B cell (primary cell): ENCODE data around the gene ZNF771. TPM values are rescaled to one million over a fixed set of nuclear protein-coding genes. Genes with fewer than 3 reads are reported as not detected.

Experiments used
- ATAC-seq: fragments of 200-7000 bp; cut with Tn5 transposase; one replicate; pipeline ENCODE4 v1.10.0; 2021; ENCODE audit warnings: low read depth, mild to moderate bottlenecking, moderate number of reproducible peaks, moderate library complexity
- CTCF ChIA-PET: fragments of 350-600 bp; sonication (Branson Sonifier 250); formaldehyde crosslinking; loops from one replicate; lab custom pipeline; 2021; ENCODE audit warnings: antibody characterized with exemption, inconsistent platforms; lab: Charles Lee
- POLR2A ChIA-PET: fragments of 350-600 bp; sonication (Branson Sonifier 250); formaldehyde crosslinking; loops from one replicate; lab custom pipeline; 2021; ENCODE audit warnings: antibody characterized with exemption; lab: Charles Lee
- DNase-seq: peaks from one replicate; pipeline ENCODE4 v3.0.0; 2013
- H2AFZ ChIP-seq: 2 replicates; pipeline ENCODE4 v1.6.1; 2012; ENCODE audit warnings: mild to moderate bottlenecking, low read depth, low read length; ENCODE audit not compliant: insufficient read depth, poor library complexity, severe bottlenecking
- H3K27ac ChIP-seq, 2 donors: 1 replicate in 1 of 2; 2 replicates in 1 of 2; pipeline ENCODE4 v1.5.1; 2012 to 2013; ENCODE audit warnings: low read length in 2 of 2, mild to moderate bottlenecking in 2 of 2, moderate library complexity in 1 of 2
- H3K27me3 ChIP-seq, 4 experiments: fragments of 200-600 bp in 1 of 4; sonication (generic) in 1 of 4; replicated peaks in 1 of 4; 1 replicate in 2 of 4; 2 replicates in 2 of 4; pipeline versions ENCODE4 v1.6.1 to v1.7.0; 2013 to 2016; ENCODE audit warnings: low read length in 3 of 4, mild to moderate bottlenecking in 2 of 4, mixed read lengths in 1 of 4, moderate library complexity in 1 of 4; ENCODE audit not compliant: insufficient read depth in 4 of 4, control insufficient read depth in 3 of 4; ENCODE audit errors: control extremely low read depth in 1 of 4
- H3K36me3 ChIP-seq, 2 experiments: replicated peaks in 1 of 2; 1 replicate in 1 of 2; 2 replicates in 1 of 2; pipeline versions ENCODE4 v1.6.1 to v1.7.1; 2013; ENCODE audit warnings: low read length in 1 of 2; ENCODE audit not compliant: insufficient read depth in 2 of 2, control insufficient read depth in 1 of 2; ENCODE audit errors: control extremely low read depth in 1 of 2, extremely low read depth in 1 of 2
- H3K4me1 ChIP-seq, 2 donors: fragments of 200-600 bp in 1 of 2; sonication (generic) in 1 of 2; 1 replicate in 1 of 2; 2 replicates in 1 of 2; pipeline versions ENCODE4 v1.5.1 to v1.6.1; 2013 to 2017; ENCODE audit warnings: low read length in 2 of 2; ENCODE audit not compliant: control insufficient read depth in 2 of 2, insufficient read depth in 2 of 2
- H3K4me2 ChIP-seq: replicated peaks from 2 replicates; pipeline ENCODE3; 2012; ENCODE audit warnings: mild to moderate bottlenecking, low read depth, low read length; ENCODE audit not compliant: poor library complexity, severe bottlenecking
- H3K4me3 ChIP-seq, 5 experiments: fragments of 200-600 bp in 1 of 5; sonication (generic) in 1 of 5; 1 replicate in 3 of 5; 2 replicates in 2 of 5; pipeline versions ENCODE4 v1.5.1 to v1.7.0; 2011 to 2016; ENCODE audit warnings: low read length in 4 of 5, mild to moderate bottlenecking in 4 of 5, low read depth in 2 of 5, control low read depth in 1 of 5, moderate library complexity in 1 of 5; ENCODE audit not compliant: insufficient read depth in 1 of 5; ENCODE audit errors: control extremely low read depth in 1 of 5, extremely low read depth in 1 of 5
- H3K79me2 ChIP-seq: fragments of 200-600 bp; sonication (generic); one replicate; pipeline ENCODE4 v1.6.0; 2016; ENCODE audit warnings: low read length; ENCODE audit not compliant: control insufficient read depth, insufficient read depth
- H3K9ac ChIP-seq: fragments of 200-600 bp; sonication (generic); 2 replicates; pipeline ENCODE4 v1.6.1; 2017; ENCODE audit warnings: mild to moderate bottlenecking, low read length, moderate library complexity
- H3K9me3 ChIP-seq, 3 donors: one replicate each; pipeline versions ENCODE4 v1.6.1 to v1.7.1; 2013; ENCODE audit warnings: low read length in 2 of 3; ENCODE audit not compliant: control insufficient read depth in 2 of 3, insufficient read depth in 1 of 3; ENCODE audit errors: control extremely low read depth in 1 of 3
- H4K20me1 ChIP-seq: 2 replicates; pipeline ENCODE4 v1.6.0; 2012; ENCODE audit warnings: mild to moderate bottlenecking, low read length; ENCODE audit not compliant: insufficient read depth, control insufficient read depth, poor library complexity, severe bottlenecking
- H3K27ac Mint-ChIP-seq: one replicate; pipeline ENCODE4 v1.8.0; 2021; ENCODE audit warnings: mixed read lengths
- H3K27me3 Mint-ChIP-seq: one replicate; pipeline ENCODE4 v1.8.0; 2021; ENCODE audit warnings: mixed read lengths
- H3K4me1 Mint-ChIP-seq: one replicate; pipeline ENCODE4 v1.8.0; 2021; ENCODE audit warnings: mixed read lengths
- H3K4me3 Mint-ChIP-seq: one replicate; pipeline ENCODE4 v1.8.0; 2021; ENCODE audit warnings: mixed read lengths
- H3K9me3 Mint-ChIP-seq: one replicate; pipeline ENCODE4 v1.8.0; 2022; ENCODE audit warnings: mixed read lengths; ENCODE audit not compliant: insufficient read depth
- CTCF ChIP-seq: fragments of 200-600 bp; IDR thresholded peaks from one replicate; pipeline ENCODE4 v1.8.0; 2022; ENCODE audit warnings: antibody characterized with exemption, mild to moderate bottlenecking
- EZH2 ChIP-seq: IDR thresholded peaks from 2 replicates; pipeline ENCODE4 v1.6.1; 2012; ENCODE audit warnings: borderline replicate concordance, low read depth, mild to moderate bottlenecking, moderate library complexity, low read length; ENCODE audit not compliant: insufficient read depth, poor library complexity, severe bottlenecking
- WGBS: methylation state at CpG from one replicate; pipeline ENCODE4 v1.1.5; 2013; ENCODE audit warnings: missing lambda C conversion rate; ENCODE audit not compliant: insufficient coverage; 5-methylcytosine and 5-hydroxymethylcytosine counted together
- intact Hi-C: fragments of 100-400 bp; cut with micrococcal nuclease; formaldehyde crosslinking; loops from one replicate; pipeline ENCODE4 v1.10.0; 2022
- polyA plus RNA-seq: library from polyadenylated mRNA; depleted of rRNA; stranded (reverse); fragments of >200 nt; gene quantifications from 2 replicates; pipeline ENCODE4 v1.2.3, GENCODE V29; 2012
- total RNA-seq, 2 donors: library from RNA; stranded (reverse); fragments of 120-200 nt in 1 of 2; gene quantifications; 1 replicate in 1 of 2; 2 replicates in 1 of 2; pipeline versions ENCODE4 v1.2.3 to v1.2.4, GENCODE V29; 2013 to 2022

The ZNF771 gene
- total and polyA plus RNA-seq, 2 donors (not counting 1 experiment from before 2014, with no cell fraction given): 4.1 to 6.6 TPM

DNA sequence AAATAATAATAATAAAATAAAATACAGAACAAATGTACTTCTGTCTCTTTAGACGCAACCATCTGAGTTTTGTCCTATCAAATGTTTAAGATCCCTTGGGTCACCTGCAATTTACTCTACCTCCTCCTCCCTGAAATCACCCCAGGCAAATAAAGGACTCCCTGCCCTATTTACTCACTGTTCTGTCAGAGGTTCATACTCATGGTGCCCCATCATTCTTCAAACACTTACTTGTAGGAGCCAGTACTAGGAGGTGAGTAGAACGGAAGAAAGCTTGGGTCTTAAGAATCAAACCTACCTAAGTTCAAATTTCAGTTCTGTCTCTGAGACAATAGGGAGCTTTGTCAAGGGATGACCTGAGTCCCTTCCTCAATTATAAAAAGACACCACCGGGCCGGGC lies 40.9 kb upstream of the ZNF771 start:
- H3K27me3 Mint-ChIP-seq: no peaks in the 10 kb centered on the region
- Histone ChIP-seq H3K36me3 (peaks cover 0 to 31% of the 10 kb centered on the region in 2 experiments), H3K4me2 (no peak overlapping the region), H3K9ac (no peak overlapping the region), H3K4me1 (peaks cover 23 to 32% of the 10 kb centered on the region in 2 donors), H3K9me3 (no peaks in the 10 kb centered on the region), H4K20me1 (peaks cover 50% of the 10 kb centered on the region), H3K4me3 (no peak overlapping the region), H3K27me3 (no peaks in the 10 kb centered on the region), H3K79me2 (peaks cover 72% of the 10 kb centered on the region), H3K27ac (no peak overlapping the region), H2AFZ (no peak overlapping the region)
- TF ChIP-seq CTCF: no peak
- WGBS: 92% methylated on average over 3 of the region's 4 CpGs
- H3K27ac Mint-ChIP-seq: no peak overlapping the region
- no peak for ATAC-seq
- H3K9me3 Mint-ChIP-seq: no peaks in the 10 kb centered on the region
- peak overlapping the region; percentile 14 for H3K4me3 Mint-ChIP-seq
- ChIA-PET CTCF (interaction anchor here (0.9 kb wide), 1 partner anchor 43 kb away, joined by 3 read pairs; no protein-coding TSS in a partner anchor), POLR2A (interaction anchor here (1.3 kb wide), 1 partner anchor 41 kb away, joined by 3 read pairs; the partner anchor contains the start of gene ZNF771)
- intact Hi-C loops: no loop called here
- peaks cover 40% of the 10 kb centered on the region for H3K4me1 Mint-ChIP-seq
- no peak for DNase-seq

- Histone ChIP-seq H4K20me1 (peaks cover 50% of the 10 kb centered on the region), H3K27ac (peak overlapping the region in 1 of 2 donors; percentile 65), H3K79me2 (peaks cover 67% of the 10 kb centered on the region), H3K36me3 (peaks cover 0 to 27% of the 10 kb centered on the region in 2 experiments), H3K9me3 (no peaks in the 10 kb centered on the region), H2AFZ (no peak overlapping the region), H3K4me3 (peak overlapping the region in 1 of 5 experiments; percentile 73), H3K4me2 (peak overlapping the region; percentile 93), H3K9ac (no peak overlapping the region), H3K27me3 (no peaks in the 10 kb centered on the region), H3K4me1 (peaks cover 25 to 35% of the 10 kb centered on the region in 2 donors)
- intact Hi-C loops: no loop called here
- no peak for ATAC-seq
- CTCF ChIA-PET: no interaction called here
- POLR2A ChIA-PET: interaction anchor here (1.3 kb wide), 1 partner anchor 40 kb away, joined by 3 read pairs; the partner anchor contains the start of gene ZNF771
- no peak for TF ChIP-seq EZH2
- no peak for TF ChIP-seq CTCF
- 96% methylated on average over 8 of the region's 10 CpGs for WGBS
- H3K27me3 Mint-ChIP-seq: no peaks in the 10 kb centered on the region
- peak overlapping the region; percentile 67 for H3K27ac Mint-ChIP-seq
- no peaks in the 10 kb centered on the region for H3K9me3 Mint-ChIP-seq
- peak; percentile 9 for DNase-seq
- H3K4me3 Mint-ChIP-seq: peak overlapping the region; percentile 83
- H3K4me1 Mint-ChIP-seq: peaks cover 46% of the 10 kb centered on the region
Measured at GRCh38 chr16:30367349-30368009, 39.9 kb upstream of the ZNF771 start.
